Fibroblast of the conjunctiva (primary cell): ENCODE results near the gene DES.

Experiments used
- DNase-seq: peaks from one replicate; pipeline ENCODE4 v3.0.0-alpha.2; 2010; ENCODE audit warnings: low read depth

The DES gene

GRCh38 chr2:219472629-219473187, 54.5 kb downstream of the DES start:
- no peak for DNase-seq

- DNase-seq, result no peak
Observed at GRCh38 chr2:219473511-219473910, 55.3 kb downstream of the DES start.

GRCh38 chr2:219474285-219475060, 56.3 kb downstream of the DES start:
- no peak for DNase-seq

GRCh38 chr2:219475278-219475677, 57.1 kb downstream of the DES start:
- no peak for DNase-seq

- DNase-seq, result no peak
Observed at GRCh38 chr2:219475697-219476651, 57.8 kb downstream of the DES start.
